ENCODE data around the gene PCNA.

Gene PCNA

GRCh38 chr20:5145365-5146098 lies 25.8 kb upstream of the PCNA start:
- peak; percentile 65 for FAIRE-seq
- DNase-seq (ENCODE audit: insufficient read length, low spot score) = no peak

- DNase-seq (ENCODE audit: insufficient read length, low spot score) (no peak), FAIRE-seq (peak; percentile 8)
These were observed 24.1 kb upstream of the PCNA start for GRCh38 chr20:5143851-5144250.

GRCh38 chr20:5141615-5142014 lies 21.9 kb upstream of the PCNA start:
- FAIRE-seq (no peak), DNase-seq (ENCODE audit: insufficient read length, low spot score) (no peak)

- DNase-seq (ENCODE audit: insufficient read length, low spot score) = no peak
- peak; percentile 35 for FAIRE-seq
These were observed 20.4 kb upstream of the PCNA start for GRCh38 chr20:5140195-5140594.

- FAIRE-seq = no peak
These were observed 16.3 kb upstream of the PCNA start for GRCh38 chr20:5136096-5136495.

GRCh38 chr20:5135363-5136012 lies 15.7 kb upstream of the PCNA start:
- FAIRE-seq (peak; percentile 21), DNase-seq (ENCODE audit: insufficient read length, low spot score) (no peak)

More at GRCh38 chr20:5136096-5136495, 16.3 kb upstream of the PCNA start:
- no peak for DNase-seq (ENCODE audit: insufficient read length, low spot score)

- no peak for FAIRE-seq
- DNase-seq (ENCODE audit: insufficient read length, low spot score) = no peak
These were observed 14.2 kb upstream of the PCNA start for GRCh38 chr20:5133998-5134397.

GRCh38 chr20:5131502-5131901 lies 11.7 kb upstream of the PCNA start:
- DNase-seq (ENCODE audit: insufficient read length, low spot score) = no peak
- FAIRE-seq = no peak

- FAIRE-seq (no peak), DNase-seq (ENCODE audit: insufficient read length, low spot score) (no peak)
These were observed 9.1 kb upstream of the PCNA start for GRCh38 chr20:5128886-5129285.

GRCh38 chr20:5127859-5128424 lies 8.2 kb upstream of the PCNA start:
- DNase-seq (ENCODE audit: insufficient read length, low spot score) (no peak), FAIRE-seq (peak; percentile 89)

GRCh38 chr20:5127204-5127858 lies 7.6 kb upstream of the PCNA start:
- DNase-seq (ENCODE audit: insufficient read length, low spot score) = no peak
- no peak for FAIRE-seq

- DNase-seq (ENCODE audit: insufficient read length, low spot score) (peak; percentile 82), FAIRE-seq (peak; percentile 98)
These were observed 6.9 kb upstream of the PCNA start, which contains the start of gene CDS2 for GRCh38 chr20:5126512-5127203. CDS2 (plus strand) TSS chr20:5127008; CDS start chr20:5127093, 85 bp downstream.

- FAIRE-seq (no peak), DNase-seq (ENCODE audit: insufficient read length, low spot score) (no peak)
These were observed 3.1 kb upstream of the PCNA start for GRCh38 chr20:5122873-5123260.

GRCh38 chr20:5120185-5120476 lies 373 bp upstream of the PCNA start:
- FAIRE-seq (no peak), DNase-seq (ENCODE audit: insufficient read length, low spot score) (no peak)

- FAIRE-seq = no peak
- no peak for DNase-seq (ENCODE audit: insufficient read length, low spot score)
These were observed 669 bp downstream of the PCNA start for GRCh38 chr20:5119143-5119434.

GRCh38 chr20:5118220-5119142 lies 1.3 kb downstream of the PCNA start:
- peak; percentile 67 for FAIRE-seq
- no peak for DNase-seq (ENCODE audit: insufficient read length, low spot score)

- FAIRE-seq (no peak), DNase-seq (ENCODE audit: insufficient read length, low spot score) (no peak)
These were observed 2.9 kb downstream of the PCNA start for GRCh38 chr20:5116875-5117274.

GRCh38 chr20:5114403-5114802 lies 5.4 kb downstream of the PCNA start:
- FAIRE-seq = no peak
- DNase-seq (ENCODE audit: insufficient read length, low spot score) = no peak

- FAIRE-seq (no peak), DNase-seq (ENCODE audit: insufficient read length, low spot score) (no peak)
These were observed 6.2 kb downstream of the PCNA start for GRCh38 chr20:5113615-5113986.

- DNase-seq (ENCODE audit: insufficient read length, low spot score) (no peak), FAIRE-seq (no peak)
These were observed 10.5 kb downstream of the PCNA start for GRCh38 chr20:5109276-5109675.

All from GM19239 (cell line).